Measurements from ENCODE around the gene IGF2BP2.

Gene IGF2BP2

DNA sequence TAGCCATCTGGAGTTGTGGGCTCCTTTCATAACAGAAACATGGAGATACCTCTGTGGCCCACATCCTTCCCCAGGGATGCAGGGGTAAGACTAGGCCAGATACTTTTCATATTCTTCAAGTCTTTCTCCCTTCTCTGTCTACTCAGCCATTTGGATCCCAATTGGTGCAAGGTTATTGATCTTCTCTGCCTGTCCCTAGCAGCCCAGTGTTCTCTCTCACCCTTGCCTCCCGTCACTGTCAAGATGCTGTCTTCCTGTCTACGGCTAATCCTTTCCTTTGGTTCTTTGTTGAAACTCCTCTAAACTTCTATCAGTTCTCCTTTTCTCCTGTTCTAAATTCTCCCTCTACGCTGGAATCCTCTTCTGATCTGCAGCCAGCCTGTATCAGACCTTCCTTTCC lies 187.5 kb downstream of the IGF2BP2 start:
- no peak for TF ChIP-seq CTCF (IDR thresholded peaks at IDR 0.05)
- Mint-ChIP-seq H3K36me3 (ENCODE audit: low read depth) (peaks cover 18% of the 10 kb centered on the region), H3K4me1 (peaks cover 6% of the 10 kb centered on the region), H3K27ac (peak overlapping the region; percentile 89), H3K9me3 (no peaks in the 10 kb centered on the region), H3K27me3 (ENCODE audit: low read depth, poor library complexity) (no peaks in the 10 kb centered on the region), H3K4me3 (no peak overlapping the region)
- no peak for DNase-seq

DNA sequence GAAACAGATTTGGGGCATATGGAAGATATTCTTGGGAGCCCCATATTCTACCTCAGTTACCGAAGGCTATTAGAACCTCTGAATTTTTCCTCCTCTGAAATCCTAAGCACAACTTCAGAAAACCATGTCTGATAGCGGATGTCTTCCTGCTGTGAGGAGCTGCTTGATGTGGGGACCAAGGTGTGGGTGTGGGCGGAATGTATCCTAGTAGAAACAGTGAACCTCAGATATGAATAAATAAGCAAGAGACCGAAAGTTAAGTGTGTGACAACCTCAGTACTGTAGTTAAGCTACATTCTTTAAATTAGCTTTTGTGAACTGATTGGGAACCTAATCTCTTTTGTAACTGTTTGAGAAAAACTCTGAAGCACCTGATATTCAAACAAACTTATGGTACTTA lies 191.8 kb downstream of the IGF2BP2 start:
- Mint-ChIP-seq H3K27me3 (ENCODE audit: low read depth, poor library complexity) (no peaks in the 10 kb centered on the region), H3K36me3 (ENCODE audit: low read depth) (peaks cover 24% of the 10 kb centered on the region), H3K9me3 (no peaks in the 10 kb centered on the region), H3K4me1 (peaks cover 10% of the 10 kb centered on the region), H3K27ac (no peak overlapping the region), H3K4me3 (no peak overlapping the region)
- DNase-seq = no peak
- TF ChIP-seq CTCF (IDR thresholded peaks at IDR 0.05) = no peak

- TF ChIP-seq CTCF (IDR thresholded peaks at IDR 0.05) = no peak
- Mint-ChIP-seq H3K36me3 (ENCODE audit: low read depth) (peaks cover 29% of the 10 kb centered on the region), H3K4me1 (peaks cover 4% of the 10 kb centered on the region), H3K27me3 (ENCODE audit: low read depth, poor library complexity) (no peaks in the 10 kb centered on the region), H3K9me3 (no peaks in the 10 kb centered on the region), H3K4me3 (no peak overlapping the region), H3K27ac (no peak overlapping the region)
- no peak for DNase-seq
Measured at GRCh38 chr3:185631508-185632206, 193.2 kb downstream of the IGF2BP2 start.

- H3K27me3 Mint-ChIP-seq (ENCODE audit: low read depth, poor library complexity) = no peaks in the 10 kb centered on the region
- H3K36me3 Mint-ChIP-seq (ENCODE audit: low read depth) = peaks cover 32% of the 10 kb centered on the region
- no peak overlapping the region for H3K27ac Mint-ChIP-seq
- H3K9me3 Mint-ChIP-seq = no peaks in the 10 kb centered on the region
- H3K4me1 Mint-ChIP-seq = peaks cover 4% of the 10 kb centered on the region
- no peak overlapping the region for H3K4me3 Mint-ChIP-seq
- no peak for DNase-seq
- no peak for TF ChIP-seq CTCF (IDR thresholded peaks at IDR 0.05)
Measured at GRCh38 chr3:185631108-185631507, 193.7 kb downstream of the IGF2BP2 start.

DNA sequence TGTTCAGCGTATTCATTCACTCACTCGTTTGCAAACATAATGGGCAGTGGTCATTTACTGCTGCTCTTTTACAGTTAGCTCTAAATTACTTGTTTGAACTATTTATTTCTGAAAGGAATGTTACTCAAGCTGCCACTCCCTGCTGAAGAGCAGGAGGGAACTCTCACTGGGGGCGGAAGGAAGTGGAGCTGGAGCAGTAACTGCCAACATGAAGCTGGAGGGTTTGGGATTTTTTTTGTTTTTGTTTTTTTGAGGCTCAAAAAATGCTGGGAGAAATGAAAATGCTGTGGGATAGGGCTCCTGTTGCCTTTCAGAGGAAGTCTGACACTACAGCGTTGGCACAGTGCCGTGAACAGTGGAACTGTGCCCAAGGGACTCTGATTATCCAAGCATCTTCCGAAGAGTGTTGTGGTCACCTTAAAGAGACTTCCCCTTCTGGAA lies 194.6 kb downstream of the IGF2BP2 start:
- Mint-ChIP-seq H3K36me3 (ENCODE audit: low read depth) (peaks cover 41% of the 10 kb centered on the region), H3K27ac (peak overlapping the region; percentile 92), H3K4me3 (no peak overlapping the region), H3K9me3 (no peaks in the 10 kb centered on the region), H3K27me3 (ENCODE audit: low read depth, poor library complexity) (no peaks in the 10 kb centered on the region), H3K4me1 (peaks cover 4% of the 10 kb centered on the region)
- TF ChIP-seq CTCF (IDR thresholded peaks at IDR 0.05) = no peak
- no peak for DNase-seq

DNA sequence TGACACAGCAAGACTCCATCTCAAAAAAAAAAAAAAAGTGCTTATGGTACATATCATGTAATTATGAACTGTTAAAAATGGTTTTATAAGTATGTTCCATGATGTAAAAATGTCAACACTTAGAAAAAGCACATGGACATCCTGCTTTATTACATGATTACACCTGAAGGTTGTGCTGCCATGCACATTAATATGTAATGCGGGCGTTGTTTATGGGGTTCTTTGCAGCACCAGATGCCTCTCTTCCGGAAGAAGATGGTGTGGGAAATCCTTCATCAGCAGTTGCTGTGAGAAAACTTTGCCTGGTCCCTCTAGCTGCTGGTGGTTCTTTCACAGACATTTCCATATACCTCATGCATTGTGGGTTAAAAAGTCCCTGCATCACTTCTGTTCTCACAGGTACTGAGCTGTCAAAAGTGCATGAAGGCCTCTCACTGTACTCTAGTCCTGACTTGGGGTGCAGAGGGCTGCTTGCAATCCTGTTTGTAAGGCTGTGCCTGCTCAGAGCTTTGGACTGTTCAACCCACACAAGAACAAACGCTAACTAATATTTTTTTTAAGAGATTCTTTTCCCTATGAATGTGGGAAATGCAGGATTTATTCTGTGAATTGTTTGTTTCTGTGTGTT lies 195.2 kb downstream of the IGF2BP2 start:
- no peak for DNase-seq
- H3K4me3 Mint-ChIP-seq = no peak overlapping the region
- H3K9me3 Mint-ChIP-seq = no peaks in the 10 kb centered on the region
- peaks cover 4% of the 10 kb centered on the region for H3K4me1 Mint-ChIP-seq
- no peak for TF ChIP-seq CTCF (IDR thresholded peaks at IDR 0.05)
- H3K27me3 Mint-ChIP-seq (ENCODE audit: low read depth, poor library complexity) = no peaks in the 10 kb centered on the region
- H3K27ac Mint-ChIP-seq = peak overlapping the region; percentile 92
- H3K36me3 Mint-ChIP-seq (ENCODE audit: low read depth) = peaks cover 46% of the 10 kb centered on the region

All from nephron progenitor cell (in vitro differentiated cells).